Activated CD4-positive, alpha-beta T cell treated with anti-CD3 and anti-CD28 coated beads, Interleukin-2, Interleukin-4, amounts not matched to agents 100 ng/mL and 50 ng/mL, durations not matched to agents 16 hours and 8 hours (primary cell): ENCODE results near the gene HIVEP1.

ENCODE experiments used
- DNase-seq: peaks from one replicate; pipeline ENCODE4 v3.0.0-alpha.2; 2020; ENCODE audit warnings: low spot score

HIVEP1 gene

DNA sequence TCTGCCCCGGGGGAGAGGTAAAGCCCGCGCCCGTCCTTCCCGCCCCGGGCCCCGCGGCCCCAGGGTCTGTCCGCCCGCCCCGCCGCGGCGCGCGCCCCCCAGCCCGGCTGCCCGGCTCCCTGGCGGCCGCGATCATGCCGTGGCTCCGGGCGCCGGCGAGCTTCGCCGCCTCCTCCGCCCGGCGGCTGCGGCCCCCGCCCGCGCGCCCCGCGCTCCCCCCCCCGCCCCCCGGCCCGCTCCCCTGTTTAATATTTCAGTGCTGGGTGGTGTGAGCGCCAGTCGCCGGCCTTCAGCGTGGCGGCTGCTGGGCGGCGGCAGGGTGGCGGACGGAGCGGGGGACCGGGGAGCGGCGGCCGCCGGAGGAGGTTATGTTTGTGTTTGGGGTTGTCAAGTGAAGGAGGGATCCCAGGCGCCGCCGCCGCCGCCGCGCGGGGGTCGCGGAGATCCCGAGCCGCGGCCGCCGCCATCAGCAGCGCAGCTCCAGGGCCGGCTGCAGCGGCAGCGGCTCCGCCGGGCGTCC is at the start of gene HIVEP1:
Gene HIVEP1, plus strand, starts transcription at position 275 of the 520 bp plus-strand sequence. CDS start 3,317 bp downstream, outside the sequence.
- no peak for DNase-seq

DNA sequence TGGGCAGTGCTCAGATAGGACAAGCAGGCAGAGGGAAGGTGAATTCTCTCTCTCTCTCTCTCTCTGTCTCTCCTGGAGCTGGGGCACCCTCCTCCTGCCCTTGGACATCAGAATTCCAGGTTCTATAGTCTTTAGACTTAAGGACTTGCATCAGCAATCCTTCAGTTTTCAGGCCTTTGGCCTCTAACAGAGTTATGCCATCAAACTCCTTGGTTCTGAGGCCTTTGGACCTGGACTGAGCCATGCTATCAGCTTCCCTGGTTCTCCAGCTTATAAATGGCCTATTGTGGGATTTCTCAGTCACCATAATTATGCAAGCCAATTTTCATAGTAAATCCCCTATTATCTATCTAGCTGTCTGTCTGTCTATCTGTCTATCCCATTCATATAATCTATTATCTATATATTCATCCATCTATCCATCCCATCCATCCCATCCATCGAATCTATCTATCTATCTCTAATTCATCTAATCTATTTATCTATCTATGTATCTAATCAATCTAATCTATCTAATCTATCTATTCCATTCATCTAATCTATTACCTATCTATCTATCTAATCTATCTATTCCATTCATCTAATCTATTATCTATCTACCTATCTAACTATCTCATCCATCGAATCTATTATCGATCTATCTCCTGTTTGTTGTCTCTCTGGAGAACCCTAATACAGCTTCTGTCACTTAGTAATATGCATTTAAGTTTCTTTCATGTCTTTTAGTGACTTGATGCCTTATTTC is 48.2 kb upstream of the HIVEP1 start:
- no peak for DNase-seq

DNA sequence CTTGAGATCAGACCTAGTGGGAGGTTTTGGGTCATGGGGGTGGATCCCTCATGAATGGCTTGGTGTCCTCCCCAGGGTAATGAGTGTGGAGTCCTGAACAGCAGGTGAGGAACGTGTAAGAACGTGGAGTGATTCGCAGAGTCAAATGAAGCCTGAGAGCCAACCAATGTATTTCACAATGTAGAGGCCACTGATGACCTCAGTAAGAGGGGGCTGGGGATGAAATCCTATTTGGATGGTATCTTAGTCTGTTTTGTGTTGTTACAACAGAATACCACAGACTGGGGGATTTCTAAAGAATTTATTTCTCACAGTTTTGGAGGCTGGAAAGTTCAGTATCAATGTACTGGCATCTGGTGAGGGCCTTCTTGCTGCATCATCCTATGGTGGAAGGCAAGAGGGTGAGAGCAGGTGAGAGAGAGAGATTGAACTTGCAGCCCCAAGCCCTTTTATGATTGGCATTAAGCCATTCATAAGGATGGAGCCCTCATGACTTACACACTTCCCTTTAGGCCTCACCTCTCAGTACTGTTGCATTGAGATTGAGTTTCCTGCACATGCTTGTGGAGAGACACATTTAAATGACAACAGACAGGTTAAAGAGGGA is 47.3 kb upstream of the HIVEP1 start:
- DNase-seq = no peak

DNA sequence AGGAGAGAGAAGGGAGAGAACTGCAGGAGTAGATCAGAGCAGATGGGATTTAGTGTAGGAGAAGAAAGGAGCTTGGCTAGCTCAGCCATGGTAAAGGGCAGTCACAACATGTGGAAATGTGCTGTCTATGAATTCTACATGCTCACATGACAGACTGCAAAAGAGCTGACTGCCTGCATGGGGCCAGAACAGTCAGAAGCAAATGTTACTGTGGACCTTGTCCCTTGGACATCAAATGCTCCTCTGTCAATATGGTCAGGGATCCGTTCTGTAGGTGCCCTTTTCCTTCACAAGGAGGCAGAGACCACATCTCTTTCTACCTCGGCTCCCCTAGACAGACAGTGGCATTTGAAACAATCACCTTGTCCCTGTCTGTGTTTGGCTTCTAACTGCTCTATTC is 46.6 kb upstream of the HIVEP1 start:
- no peak for DNase-seq

DNA sequence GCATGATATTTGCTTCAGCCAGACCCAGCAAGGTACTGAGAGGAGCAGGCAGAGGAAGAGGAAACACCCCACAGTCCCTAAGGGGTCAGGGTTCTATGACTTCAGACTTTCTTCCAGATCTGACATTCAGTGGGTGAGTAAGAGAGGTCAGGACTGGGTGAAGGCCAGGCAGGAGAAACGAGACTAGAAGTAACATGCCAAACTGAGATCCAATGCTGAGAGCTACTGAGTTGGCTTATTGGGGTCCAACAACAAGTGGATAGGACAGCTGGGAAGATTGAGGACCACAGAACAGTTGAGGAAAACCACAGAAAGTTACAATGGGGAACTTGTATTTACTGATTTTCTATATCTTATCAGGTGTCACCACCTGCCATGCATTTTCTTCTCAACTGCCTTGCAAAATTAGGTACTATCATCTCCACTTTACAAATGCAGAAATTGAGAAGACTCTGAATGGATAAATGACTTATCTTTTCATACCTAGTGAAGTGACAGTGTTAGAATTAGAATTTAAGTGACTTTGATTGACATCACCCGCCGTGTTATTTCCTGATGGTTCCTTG is 43.8 kb upstream of the HIVEP1 start:
- no peak for DNase-seq

DNA sequence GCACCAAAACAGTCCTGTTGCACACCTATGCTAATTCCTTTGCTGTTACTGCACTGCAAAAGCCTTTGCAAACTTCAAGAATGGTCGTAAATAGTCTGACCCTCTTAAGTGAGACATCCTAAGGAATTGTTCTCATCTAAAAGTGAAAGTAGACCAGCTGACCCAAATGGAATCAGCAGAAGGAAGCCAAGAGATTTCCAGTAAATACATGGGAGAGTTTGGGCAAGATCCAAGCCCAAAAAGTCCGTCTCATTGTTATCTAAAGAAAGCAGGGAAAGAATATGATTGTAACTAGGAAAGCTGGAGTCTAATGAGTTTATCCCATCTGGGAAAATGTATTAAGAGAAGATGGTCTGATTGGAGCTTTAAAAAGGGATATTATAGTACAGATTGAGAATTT is 43.0 kb upstream of the HIVEP1 start:
- DNase-seq = no peak

DNA sequence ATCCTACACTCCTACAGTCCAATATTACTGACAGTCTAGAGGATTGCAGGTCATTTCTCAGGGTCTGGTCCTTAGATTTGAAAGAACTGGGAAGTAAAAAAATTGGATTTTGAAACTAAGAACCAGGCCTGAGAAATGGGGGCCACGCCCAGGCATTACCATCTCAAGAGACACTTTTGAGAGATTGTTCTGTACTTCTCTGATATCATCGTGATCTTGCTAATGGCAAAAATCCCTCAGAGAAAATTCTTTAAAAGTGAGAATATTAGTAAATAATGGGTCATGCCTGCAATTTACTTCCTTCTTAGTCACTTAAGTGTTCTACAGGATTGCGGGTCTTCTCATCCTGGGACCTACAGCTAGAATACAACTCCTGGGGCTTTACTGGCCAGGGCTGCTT is 42.0 kb upstream of the HIVEP1 start:
- DNase-seq = no peak

DNA sequence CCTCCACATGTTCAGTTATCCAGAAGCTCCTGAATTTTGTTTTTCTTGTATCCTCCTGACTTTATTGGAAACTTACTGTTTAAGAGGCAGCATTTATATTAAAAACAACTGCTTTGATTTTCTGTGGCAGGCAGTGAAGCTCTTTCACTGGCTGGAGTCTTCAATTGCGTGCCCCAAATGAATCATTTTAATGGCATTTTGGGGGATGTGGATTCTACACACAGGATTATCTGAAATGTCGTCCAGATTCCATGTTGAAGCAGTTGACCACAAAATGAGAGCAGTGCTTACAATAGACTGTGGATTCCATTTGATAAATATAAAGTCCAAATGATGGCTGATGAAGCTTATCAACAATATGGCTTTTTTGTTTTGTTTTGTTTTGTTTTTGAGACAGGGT is 41.0 kb upstream of the HIVEP1 start:
- DNase-seq = no peak

DNA sequence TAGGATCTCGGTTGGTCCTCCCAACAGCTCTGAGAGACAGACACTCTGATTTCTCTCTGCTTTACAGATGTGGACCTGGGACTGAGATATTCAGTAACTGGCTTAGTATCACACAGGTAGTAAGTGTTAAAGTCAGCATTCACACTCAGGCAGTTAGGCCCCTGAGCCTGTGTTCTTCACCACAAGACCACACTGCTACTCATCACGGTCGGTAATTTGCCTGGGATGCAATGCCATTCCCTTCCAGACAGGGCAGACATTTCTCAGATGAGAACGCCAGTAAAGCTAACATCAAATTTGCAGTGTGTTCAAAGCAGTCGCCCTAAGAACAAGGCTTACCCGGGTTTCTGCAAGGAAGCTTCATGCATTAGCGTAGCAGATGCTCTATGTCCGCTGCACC is 39.8 kb upstream of the HIVEP1 start:
- no peak for DNase-seq

DNA sequence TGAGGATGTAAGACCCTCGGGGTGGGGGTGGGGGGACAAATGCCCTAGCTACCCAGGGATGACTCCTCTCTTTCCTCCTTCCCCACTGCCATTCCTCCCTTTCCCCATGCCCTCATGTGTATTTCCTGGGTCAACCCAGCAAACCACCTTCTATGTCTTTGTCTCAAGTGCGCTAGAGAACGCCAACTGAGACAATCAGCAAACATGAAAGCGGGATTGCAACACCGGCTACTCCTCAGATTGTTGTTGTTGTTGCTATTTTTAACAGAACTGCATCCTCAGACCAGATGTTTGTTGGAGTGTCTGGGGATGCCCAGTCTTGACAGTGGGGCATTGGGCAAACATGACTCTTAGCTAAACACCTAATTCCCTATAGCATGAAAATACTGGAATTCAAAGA is 39.3 kb upstream of the HIVEP1 start:
- no peak for DNase-seq

DNA sequence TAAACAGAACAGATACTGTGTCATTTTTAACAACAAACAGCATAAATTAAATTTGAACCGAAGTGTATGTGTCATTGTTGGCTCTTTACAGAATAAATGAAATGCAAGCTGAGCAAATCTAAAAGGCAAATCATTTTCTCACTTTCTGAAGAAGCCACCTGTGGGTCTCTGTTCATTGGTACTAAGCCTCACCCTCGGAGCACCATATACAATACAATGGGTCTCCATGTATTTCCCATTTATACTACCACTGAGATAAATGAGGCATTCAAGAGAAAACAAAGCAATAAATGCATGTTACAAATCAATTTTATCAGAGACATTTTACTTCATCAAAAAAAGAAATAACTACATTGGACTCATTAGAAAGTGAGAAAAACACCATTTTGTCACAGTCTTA is 38.9 kb upstream of the HIVEP1 start:
- DNase-seq = no peak

DNA sequence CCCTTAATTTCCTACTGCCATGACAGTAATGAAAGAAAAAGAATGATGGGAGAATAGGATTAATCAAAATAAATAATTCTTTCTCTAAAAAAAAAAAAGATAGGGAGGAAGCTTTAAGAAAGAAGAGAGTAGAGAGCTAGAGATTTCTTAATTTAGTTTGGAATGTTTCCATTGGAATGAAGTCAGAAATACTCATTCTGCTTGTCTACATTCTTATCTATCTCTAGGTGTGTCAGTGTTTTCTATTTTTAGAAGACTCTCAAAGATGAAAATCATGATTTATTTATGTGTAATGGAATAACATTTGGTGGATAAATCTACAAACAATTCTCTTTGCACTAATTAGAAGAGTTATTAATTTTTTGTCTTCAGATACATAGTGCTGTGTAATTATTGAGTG is 38.0 kb upstream of the HIVEP1 start:
- no peak for DNase-seq

DNA sequence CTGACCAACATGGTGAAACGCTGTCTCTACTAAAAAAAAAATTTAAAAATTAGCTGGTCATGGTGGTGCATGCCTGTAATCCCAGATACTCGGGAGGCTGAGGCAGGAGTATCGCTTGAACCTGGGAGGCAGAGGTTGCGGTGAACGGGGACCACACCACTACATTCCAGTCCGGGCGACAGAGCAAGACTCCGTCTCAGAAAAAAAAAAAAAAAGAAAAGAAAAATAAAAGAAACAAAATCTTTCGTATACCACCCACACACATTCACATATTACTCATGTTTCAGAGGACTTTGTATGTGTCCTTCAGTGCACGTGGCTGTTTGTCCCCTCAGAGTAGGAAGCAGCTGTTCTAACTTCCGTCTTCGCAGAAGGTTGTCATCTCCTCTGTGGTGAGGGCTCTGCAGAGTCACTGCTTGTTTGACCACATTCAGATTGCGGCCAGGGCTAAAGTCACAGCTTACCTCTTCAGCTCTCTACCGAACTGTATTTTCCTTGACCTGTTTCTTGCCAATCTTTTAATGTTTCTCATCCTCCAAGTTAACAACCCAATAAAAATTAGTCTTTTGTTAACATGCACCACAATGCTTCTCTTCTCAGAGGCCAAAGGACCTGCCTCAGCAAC is 36.6 kb upstream of the HIVEP1 start:
- DNase-seq = peak; percentile 28

DNA sequence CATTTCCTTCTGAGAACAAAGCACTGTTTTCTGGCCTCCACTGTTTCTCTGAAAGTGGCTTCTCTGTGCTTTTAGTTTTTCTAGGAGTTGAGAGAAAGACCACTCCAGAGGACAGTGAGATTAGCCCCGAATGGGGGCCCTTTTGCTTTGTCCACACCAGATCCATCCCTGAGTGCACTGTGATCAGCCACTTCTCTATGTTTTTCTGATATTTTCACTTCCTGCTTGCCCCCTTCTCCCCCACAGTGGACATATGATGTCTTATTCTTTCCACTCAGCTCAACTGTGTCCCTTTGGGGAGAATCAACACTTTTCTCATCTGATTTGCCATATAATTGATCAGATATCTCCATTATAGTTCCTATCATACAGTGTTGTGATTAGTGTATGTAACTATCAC is 35.6 kb upstream of the HIVEP1 start:
- DNase-seq = no peak

DNA sequence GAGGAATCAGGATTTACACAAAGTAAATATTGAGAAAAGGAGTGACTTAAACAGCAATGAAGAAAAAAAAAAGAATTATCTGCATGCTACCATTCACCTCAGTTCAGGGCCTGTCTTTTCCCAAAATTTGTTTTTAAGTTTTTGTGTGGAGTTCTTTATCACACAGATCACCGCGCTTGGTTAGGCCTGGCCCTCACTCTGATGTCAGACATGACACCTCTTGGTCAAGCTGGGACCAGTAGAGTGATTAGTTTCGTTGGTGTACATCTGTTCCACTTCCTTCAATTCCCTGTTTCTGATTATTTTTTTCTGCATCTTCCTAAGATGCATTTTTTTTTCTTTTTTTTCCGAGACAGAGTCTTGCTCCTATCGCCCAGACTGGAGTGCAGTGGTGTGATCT is 34.9 kb upstream of the HIVEP1 start:
- no peak for DNase-seq

DNA sequence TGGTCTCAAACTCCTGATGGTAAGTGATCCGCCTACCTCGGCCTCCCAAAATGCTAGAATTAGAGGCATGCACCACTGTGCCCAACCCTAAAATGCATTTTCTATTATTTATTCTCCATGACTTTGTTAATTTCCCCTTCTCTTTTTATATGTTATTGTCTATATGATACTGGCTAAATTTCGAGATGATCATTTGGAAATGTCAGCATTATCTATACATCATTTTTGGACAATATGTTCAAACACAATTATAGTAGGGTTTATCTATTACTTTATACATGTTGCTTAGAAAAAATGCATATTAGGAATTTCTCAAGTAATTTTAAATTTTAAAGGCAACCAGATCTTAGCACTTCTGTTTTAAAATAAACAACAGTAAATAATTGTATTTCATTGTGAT is 34.4 kb upstream of the HIVEP1 start:
- DNase-seq = no peak

DNA sequence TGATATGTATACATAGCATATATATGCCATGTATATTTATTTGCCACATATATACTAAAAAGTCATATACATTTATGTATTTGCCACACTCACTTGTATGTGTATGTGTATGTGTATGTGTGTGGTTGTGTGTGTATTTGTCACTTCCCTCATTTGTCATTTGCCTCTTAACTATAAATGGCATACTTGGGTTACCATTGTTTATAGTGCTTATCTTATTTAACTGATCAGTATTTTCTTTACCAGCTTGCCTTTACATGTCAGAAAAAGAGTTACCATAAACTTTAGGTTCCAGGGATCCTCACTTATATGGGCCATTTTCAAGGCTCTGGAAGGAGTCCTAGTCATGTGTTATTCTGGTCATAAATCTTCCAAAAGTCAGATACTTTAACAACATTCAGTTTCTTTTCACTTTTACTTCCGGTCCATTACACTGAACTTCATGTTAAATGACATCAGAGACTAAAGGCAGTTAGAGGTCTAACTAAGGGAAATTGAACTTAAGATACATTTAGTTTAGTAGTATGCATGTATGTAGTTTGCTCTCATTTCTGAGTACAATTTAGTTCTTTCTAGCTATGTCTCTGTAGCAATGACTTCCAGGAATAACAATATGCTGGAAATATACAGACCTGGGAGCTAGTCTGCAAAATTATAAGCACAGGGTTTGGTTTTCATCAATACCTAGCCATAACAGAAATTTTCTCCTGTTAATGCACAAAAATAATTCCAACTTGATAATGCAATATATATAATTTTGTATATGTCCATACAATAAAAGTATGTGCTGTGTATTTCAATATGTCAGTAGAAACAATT is 33.7 kb upstream of the HIVEP1 start:
- no peak for DNase-seq

DNA sequence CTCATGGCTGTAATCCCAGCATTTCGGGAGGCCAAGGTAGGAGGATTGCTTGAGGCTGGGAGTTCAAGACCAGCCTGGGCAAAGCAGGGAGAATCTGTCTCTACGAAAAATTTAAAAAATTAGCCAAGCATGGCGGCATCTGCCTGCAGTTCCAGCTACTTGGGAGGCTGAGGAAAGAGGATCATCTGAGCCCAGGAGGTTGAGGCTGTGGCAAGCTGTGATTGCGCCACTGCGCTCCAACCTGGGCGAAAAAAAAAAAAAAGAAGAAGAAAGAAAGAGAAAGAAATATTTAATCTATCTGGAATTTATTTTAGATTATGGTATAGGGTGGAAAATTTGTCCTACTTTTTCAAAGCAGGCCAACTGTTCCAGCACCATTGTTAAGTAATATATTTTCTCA is 32.2 kb upstream of the HIVEP1 start:
- DNase-seq = no peak

DNA sequence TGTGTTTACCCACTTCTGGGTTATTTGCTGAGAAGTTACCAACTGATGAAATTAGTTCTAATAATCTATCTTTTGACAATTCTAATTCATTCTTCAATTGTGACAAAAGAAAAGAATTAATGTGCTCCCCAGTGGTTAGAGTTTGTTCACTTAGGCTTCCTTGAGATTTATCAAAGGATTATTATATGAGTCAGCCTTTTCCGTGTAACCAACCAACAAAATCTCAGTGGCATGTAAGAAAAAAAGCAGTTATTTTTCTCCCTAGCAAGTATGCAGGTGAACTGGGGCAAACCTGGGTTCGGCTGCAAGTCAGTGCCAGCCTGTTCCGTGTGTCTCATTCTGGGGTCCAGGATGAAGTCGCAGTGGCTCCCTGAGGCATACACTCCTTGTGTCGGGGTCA is 28.8 kb upstream of the HIVEP1 start:
- no peak for DNase-seq

DNA sequence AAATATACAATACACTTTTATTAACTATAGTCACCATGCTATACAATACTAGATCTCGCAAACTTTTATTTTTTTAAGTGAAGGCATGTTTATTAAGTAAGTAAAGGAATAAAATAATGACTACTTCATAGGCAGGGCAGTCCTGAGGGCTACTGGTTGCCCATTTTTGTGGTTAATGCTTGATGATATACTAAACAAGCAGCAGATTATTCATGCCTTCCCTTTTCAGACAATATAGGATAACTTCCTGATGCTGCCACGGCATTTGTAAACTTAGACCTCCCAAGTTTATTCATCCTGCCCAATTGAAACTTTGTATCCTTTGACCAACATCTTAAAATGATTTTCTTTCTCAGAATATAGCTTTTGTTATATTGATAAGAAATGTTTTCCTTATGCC is 24.7 kb upstream of the HIVEP1 start:
- DNase-seq = no peak

DNA sequence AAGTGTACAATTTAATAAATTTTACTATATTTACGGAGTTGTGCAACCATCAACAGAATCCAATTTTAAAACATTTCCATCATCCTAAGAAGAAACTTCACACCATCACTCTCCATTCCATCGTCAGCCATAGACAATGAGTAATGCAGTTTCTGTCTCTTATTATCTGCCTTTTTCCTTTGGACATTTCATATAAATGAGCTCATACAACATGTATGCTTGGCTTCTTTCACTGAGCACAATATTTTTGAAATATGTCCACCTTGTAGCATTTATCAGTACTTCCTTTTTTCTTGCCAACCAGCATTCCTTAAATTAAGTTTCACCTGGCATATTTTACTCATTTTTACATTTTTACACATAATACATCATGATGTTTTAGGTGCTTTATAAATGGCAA is 22.7 kb upstream of the HIVEP1 start:
- DNase-seq = no peak

DNA sequence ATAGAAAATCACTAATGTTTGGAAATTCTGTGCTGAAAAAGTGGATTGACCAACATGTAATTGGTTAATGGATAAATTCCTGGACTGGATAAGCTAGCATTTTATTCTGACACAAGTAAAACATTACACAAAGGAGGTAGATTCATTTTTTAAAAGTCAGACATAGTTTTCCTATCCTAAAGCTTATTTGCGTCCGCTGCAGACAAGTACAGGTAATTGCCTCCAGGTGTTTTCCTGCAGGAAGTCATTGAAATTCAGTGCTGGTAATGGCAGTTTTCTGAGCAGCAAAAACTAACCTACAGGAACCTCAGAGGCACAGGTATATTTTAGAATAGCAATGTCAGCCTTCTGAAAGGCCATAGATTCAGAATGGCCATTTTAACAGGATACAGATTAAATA is 20.0 kb upstream of the HIVEP1 start:
- no peak for DNase-seq
